Transverse colon (tissue), 4 donors: ENCODE results near the gene PPFIA1. TPM values are rescaled to one million over a fixed set of nuclear protein-coding genes. Genes with fewer than 3 reads are reported as not detected.

ENCODE experiments used
- DNase-seq: peaks from one replicate; pipeline ENCODE4 v3.0.0-alpha.2; 2019
- H3K27ac ChIP-seq, 4 donors: fragments of 200-600 bp; sonication (generic); 2 replicates each; pipeline ENCODE4 v1.5.1; 2016 to 2018; ENCODE audit warnings: inconsistent platforms in 4 of 4
- H3K27me3 ChIP-seq: fragments of 200-600 bp; sonication (generic); 2 replicates; pipeline ENCODE4 v1.5.1; 2017; ENCODE audit warnings: inconsistent platforms
- H3K36me3 ChIP-seq, 4 donors: fragments of 200-600 bp; sonication (generic); 2 replicates each; pipeline ENCODE4 v1.5.1; 2017 to 2019; ENCODE audit warnings: inconsistent platforms in 4 of 4
- H3K4me1 ChIP-seq, 4 donors: fragments of 200-600 bp; sonication (generic); 2 replicates each; pipeline ENCODE4 v1.5.1; 2017 to 2020; ENCODE audit warnings: inconsistent platforms in 4 of 4
- H3K4me3 ChIP-seq, 4 donors: fragments of 200-600 bp; sonication (generic); 1 replicate in 1 of 4; 2 replicates in 3 of 4; pipeline versions ENCODE4 v1.5.1 to v1.6.1; 2017 to 2019; ENCODE audit warnings: inconsistent platforms in 4 of 4
- H3K9me3 ChIP-seq, 2 donors: fragments of 200-600 bp; sonication (generic); 2 replicates each; pipeline ENCODE4 v1.5.1; 2017 to 2019; ENCODE audit warnings: inconsistent platforms in 2 of 2
- EP300 ChIP-seq: sonication (generic); formaldehyde crosslinking; IDR thresholded peaks from one replicate; pipeline ENCODE4 v1.6.1; 2017; ENCODE audit warnings: antibody characterized with exemption, low read depth
- POLR2A ChIP-seq: fragments of 450-650 bp; IDR thresholded peaks from one replicate; pipeline ENCODE4 v1.6.1; 2016; ENCODE audit warnings: antibody characterized with exemption, mild to moderate bottlenecking, moderate library complexity
- POLR2AphosphoS5 ChIP-seq, 3 donors: sonication (generic); formaldehyde crosslinking; IDR thresholded peaks; one replicate each; pipeline ENCODE4 v1.6.1; 2016; ENCODE audit warnings: antibody characterized with exemption in 3 of 3
- WGBS, 2 donors: methylation state at CpG; one replicate each; pipeline ENCODE4 v1.1.5; 2018; ENCODE audit warnings: low coverage in 1 of 2; 5-methylcytosine and 5-hydroxymethylcytosine counted together
- in situ Hi-C, 4 donors: fragments of 200-750 bp; cut with MboI; loops; one replicate each; pipeline versions ENCODE4 v1.15.0 to v1.15.1; 2017; ENCODE audit warnings: low sequenced_read_pairs in 3 of 4, low pct_ligation_motif_present in 1 of 4, low pct_unique_long_range_greater_than_20kb in 1 of 4
- intact Hi-C: fragments of 100-400 bp; cut with DNase I; formaldehyde crosslinking; loops from one replicate; pipeline ENCODE4 v1.15.1; 2023; ENCODE audit warnings: low total_unique reads
- total RNA-seq, 4 donors: library from RNA; depleted of rRNA; stranded (reverse); fragments of >200 nt; gene quantifications; one replicate each; pipeline ENCODE4 v1.1.0, GENCODE V29; 2016
- TF ChIP-seq, protein P1 (sequence below), 5 experiments: fragments of 200-600 bp in 3 of 5; fragments of 450-650 bp in 2 of 5; sonication (generic) in 3 of 5; IDR thresholded peaks; 1 replicate in 2 of 5; 2 replicates in 3 of 5; pipeline ENCODE4 v1.5.1; 2016 to 2017; ENCODE audit warnings: antibody characterized with exemption in 5 of 5, inconsistent platforms in 3 of 5, mild to moderate bottlenecking in 2 of 5, moderate library complexity in 1 of 5

Gene PPFIA1
- total RNA-seq, 4 donors from 2014 or later: 42.6 to 143 (median 72.8) TPM

- Histone ChIP-seq H3K4me3 (no peak overlapping the region), H3K9me3 (no peaks in the 10 kb centered on the region), H3K27ac (no peak overlapping the region), H3K27me3 (no peaks in the 10 kb centered on the region), H3K36me3 (peaks cover 0 to 75% (median 28%) of the 10 kb centered on the region in 4 donors), H3K4me1 (no peaks in the 10 kb centered on the region)
- intact Hi-C loops (no loop called here), in situ Hi-C loops (no loop called here)
- TF ChIP-seq, protein P1, sequence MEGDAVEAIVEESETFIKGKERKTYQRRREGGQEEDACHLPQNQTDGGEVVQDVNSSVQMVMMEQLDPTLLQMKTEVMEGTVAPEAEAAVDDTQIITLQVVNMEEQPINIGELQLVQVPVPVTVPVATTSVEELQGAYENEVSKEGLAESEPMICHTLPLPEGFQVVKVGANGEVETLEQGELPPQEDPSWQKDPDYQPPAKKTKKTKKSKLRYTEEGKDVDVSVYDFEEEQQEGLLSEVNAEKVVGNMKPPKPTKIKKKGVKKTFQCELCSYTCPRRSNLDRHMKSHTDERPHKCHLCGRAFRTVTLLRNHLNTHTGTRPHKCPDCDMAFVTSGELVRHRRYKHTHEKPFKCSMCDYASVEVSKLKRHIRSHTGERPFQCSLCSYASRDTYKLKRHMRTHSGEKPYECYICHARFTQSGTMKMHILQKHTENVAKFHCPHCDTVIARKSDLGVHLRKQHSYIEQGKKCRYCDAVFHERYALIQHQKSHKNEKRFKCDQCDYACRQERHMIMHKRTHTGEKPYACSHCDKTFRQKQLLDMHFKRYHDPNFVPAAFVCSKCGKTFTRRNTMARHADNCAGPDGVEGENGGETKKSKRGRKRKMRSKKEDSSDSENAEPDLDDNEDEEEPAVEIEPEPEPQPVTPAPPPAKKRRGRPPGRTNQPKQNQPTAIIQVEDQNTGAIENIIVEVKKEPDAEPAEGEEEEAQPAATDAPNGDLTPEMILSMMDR (IDR thresholded peaks at IDR 0.05): no peak
- TF ChIP-seq POLR2A (no peak), POLR2AphosphoS5 (IDR thresholded peaks at IDR 0.05) (no peak), EP300 (no peak)
- 92% methylated on average over 12 of the region's 12 CpGs; no CpG with 5 or more reads in 1 of the 2 donors for WGBS, 2 donors
- DNase-seq: no peak
Measured at GRCh38 chr11:70418130-70418529, 147.6 kb downstream of the PPFIA1 start.

DNA sequence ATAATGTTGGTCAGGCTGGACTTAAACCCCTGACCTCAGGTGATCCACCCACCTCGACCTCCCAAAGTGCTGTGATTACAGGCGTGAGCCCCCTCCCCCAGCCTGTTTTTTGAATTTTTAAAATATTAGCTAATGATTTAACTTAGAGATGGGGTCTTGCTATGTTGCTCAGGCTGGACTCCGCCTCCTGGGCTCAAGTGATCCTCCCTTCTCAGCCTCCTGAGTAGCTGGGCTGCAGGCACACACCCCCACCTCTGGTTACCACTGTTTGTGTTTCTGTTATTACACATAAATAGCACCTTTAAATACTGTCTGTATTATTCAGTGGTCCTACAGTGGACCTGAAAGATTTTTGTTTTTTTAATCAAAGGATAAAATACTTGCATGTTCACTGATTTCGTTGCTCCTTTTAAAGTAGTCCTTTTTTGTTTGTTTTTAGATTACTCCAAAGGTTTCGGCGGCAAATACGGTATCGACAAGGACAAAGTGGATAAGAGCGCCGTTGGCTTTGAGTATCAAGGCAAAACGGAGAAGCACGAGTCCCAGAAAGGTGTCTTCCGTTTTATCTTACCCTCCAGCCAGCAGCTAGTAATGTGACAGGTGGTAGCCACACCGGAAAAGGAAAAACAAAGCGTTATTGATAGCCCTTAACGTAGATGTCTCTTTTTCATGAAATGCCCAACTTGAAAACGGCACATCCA is 149.0 kb downstream of the PPFIA1 start:
- DNase-seq: no peak
- Histone ChIP-seq H3K4me3 (no peak overlapping the region), H3K9me3 (no peaks in the 10 kb centered on the region), H3K4me1 (no peaks in the 10 kb centered on the region), H3K36me3 (peaks cover 0 to 65% (median 25%) of the 10 kb centered on the region in 4 donors), H3K27ac (no peak overlapping the region), H3K27me3 (no peaks in the 10 kb centered on the region)
- TF ChIP-seq EP300 (no peak), POLR2A (no peak), POLR2AphosphoS5 (IDR thresholded peaks at IDR 0.05) (no peak)
- TF ChIP-seq, protein P1 (IDR thresholded peaks at IDR 0.05): no peak
- in situ Hi-C loops: no loop called here
- 92 to 95% methylated on average over 14 to 17 of the region's 17 CpGs for WGBS, 2 donors
- intact Hi-C loops: no loop called here

GRCh38 chr11:70420008-70420464 is 149.5 kb downstream of the PPFIA1 start:
- no peak for TF ChIP-seq POLR2AphosphoS5 (IDR thresholded peaks at IDR 0.05)
- TF ChIP-seq, protein P1 (IDR thresholded peaks at IDR 0.05): no peak
- TF ChIP-seq POLR2A: no peak
- no peak for TF ChIP-seq EP300
- Histone ChIP-seq H3K4me3 (no peak overlapping the region), H3K4me1 (no peaks in the 10 kb centered on the region), H3K9me3 (no peaks in the 10 kb centered on the region), H3K27ac (no peak overlapping the region), H3K36me3 (peaks cover 0 to 62% (median 22%) of the 10 kb centered on the region in 4 donors), H3K27me3 (no peaks in the 10 kb centered on the region)
- DNase-seq: no peak
- in situ Hi-C loops (no loop called here), intact Hi-C loops (no loop called here)
- 92 to 96% methylated on average over 5 to 14 of the region's 14 CpGs for WGBS, 2 donors

- no peak for DNase-seq
- in situ Hi-C loops: no loop called here
- WGBS, 2 donors: 91 to 100% methylated on average over 2 to 9 of the region's 9 CpGs
- Histone ChIP-seq H3K9me3 (no peaks in the 10 kb centered on the region), H3K4me3 (no peak overlapping the region), H3K36me3 (peaks cover 0 to 63% (median 22%) of the 10 kb centered on the region in 4 donors), H3K27ac (no peak overlapping the region), H3K4me1 (no peaks in the 10 kb centered on the region), H3K27me3 (no peaks in the 10 kb centered on the region)
- intact Hi-C loops: no loop called here
- TF ChIP-seq POLR2A: no peak
- TF ChIP-seq, protein P1 (IDR thresholded peaks at IDR 0.05): no peak
- TF ChIP-seq EP300: no peak
- no peak for TF ChIP-seq POLR2AphosphoS5 (IDR thresholded peaks at IDR 0.05)
Measured at GRCh38 chr11:70420496-70420895, 150.0 kb downstream of the PPFIA1 start.
